Endothelial cell of umbilical vein (primary cell): ENCODE data around the gene TSFM. TPM values are rescaled to one million over a fixed set of nuclear protein-coding genes. Genes with fewer than 3 reads are reported as not detected.
A peak's percentile ranks its signal among the peaks of the same experiment; 100 is the strongest.

Experiments
- BruUV-seq: library from RNA; stranded (reverse); fragments of 400-500 nt; replicated peaks from 2 replicates; lab custom pipeline; 2021; lab: Mats Ljungman, UMichigan
- CTCF ChIA-PET: fragments of 300-600, 350-600 bp; sonication (Branson Sonifier 250); formaldehyde crosslinking; loops from one replicate; lab custom pipeline; 2021; ENCODE audit warnings: antibody characterized with exemption, inconsistent platforms; lab: Charles Lee
- POLR2A ChIA-PET: fragments of 300-600, 350-600 bp; sonication (Branson Sonifier 250); formaldehyde crosslinking; loops from one replicate; lab custom pipeline; 2021; ENCODE audit warnings: antibody characterized with exemption, inconsistent platforms; lab: Charles Lee
- DNase-seq: peaks from one replicate; pipeline ENCODE4 v3.0.0-alpha.2; 2011; ENCODE audit warnings: low read depth, low spot score
- FAIRE-seq: peaks from 2 replicates; lab custom pipeline; 2011; peaks lifted over from hg19 to GRCh38; lab: Jason Lieb, UNC
- H2AFZ ChIP-seq: 2 replicates; pipeline ENCODE4 v1.6.0; 2012; ENCODE audit warnings: low read depth, low read length, control low read depth, inconsistent platforms
- H3K27ac ChIP-seq: 2 replicates; pipeline ENCODE4 v1.5.1; 2011; ENCODE audit warnings: low read depth, mild to moderate bottlenecking, control low read depth, low read length, moderate library complexity; ENCODE audit not compliant: insufficient read depth
- H3K27me3 ChIP-seq, 2 experiments: 2 replicates each; pipeline versions ENCODE4 v1.6.0 to v1.6.1; 2011; ENCODE audit warnings: low read length in 2 of 2, mixed read lengths in 1 of 2; ENCODE audit not compliant: control insufficient read depth in 2 of 2, insufficient read depth in 2 of 2
- H3K36me3 ChIP-seq, 2 experiments: 2 replicates in 1 of 2; 3 replicates in 1 of 2; pipeline ENCODE4 v1.5.1; 2011; ENCODE audit warnings: low read length in 2 of 2, mild to moderate bottlenecking in 1 of 2, moderate library complexity in 1 of 2; ENCODE audit not compliant: control insufficient read depth in 2 of 2, insufficient read depth in 2 of 2; ENCODE audit errors: extremely low read depth in 1 of 2
- H3K4me1 ChIP-seq: 3 replicates; pipeline ENCODE4 v1.5.1; 2011; ENCODE audit warnings: mild to moderate bottlenecking, low read length; ENCODE audit not compliant: control insufficient read depth, insufficient read depth; ENCODE audit errors: extremely low read depth
- H3K4me2 ChIP-seq: 2 replicates; pipeline ENCODE4 v1.6.1; 2011; ENCODE audit warnings: low read length, control low read depth, mixed read lengths; ENCODE audit not compliant: insufficient read depth
- H3K4me3 ChIP-seq, 3 experiments: fragments of 200-600 bp in 1 of 3; sonication (generic), shearing (Covaris generic) in 1 of 3; replicated peaks in 1 of 3; 2 replicates each; pipeline ENCODE4 v1.5.1; 2011 to 2016; ENCODE audit warnings: control low read depth in 3 of 3, low read length in 3 of 3, mild to moderate bottlenecking in 2 of 3, inconsistent platforms in 1 of 3, low read depth in 1 of 3, moderate library complexity in 1 of 3; ENCODE audit not compliant: insufficient read depth in 1 of 3
- H3K79me2 ChIP-seq: 2 replicates; pipeline ENCODE4 v1.6.0; 2012; ENCODE audit warnings: low read length, inconsistent platforms; ENCODE audit not compliant: control insufficient read depth, insufficient read depth
- H3K9ac ChIP-seq: replicated peaks from 2 replicates; pipeline ENCODE3; 2011; ENCODE audit warnings: low read length, control low read depth; ENCODE audit not compliant: insufficient read depth; ENCODE audit errors: extremely low read depth
- H3K9me1 ChIP-seq: replicated peaks from 3 replicates; pipeline ENCODE4 v1.6.0; 2011; ENCODE audit warnings: mild to moderate bottlenecking, low read length; ENCODE audit not compliant: control insufficient read depth, insufficient read depth; ENCODE audit errors: extremely low read depth
- H3K9me3 ChIP-seq: replicated peaks from 2 replicates; pipeline ENCODE4 v1.5.1; 2012; ENCODE audit warnings: low read length, inconsistent platforms; ENCODE audit not compliant: control insufficient read depth, insufficient read depth
- H4K20me1 ChIP-seq: replicated peaks from 2 replicates; pipeline ENCODE3; 2011; ENCODE audit warnings: mild to moderate bottlenecking, low read length; ENCODE audit not compliant: control insufficient read depth, insufficient read depth; ENCODE audit errors: extremely low read depth
- EZH2 ChIP-seq: IDR thresholded peaks from 2 replicates; pipeline ENCODE4 v1.6.1; 2012; ENCODE audit warnings: borderline replicate concordance, low read depth, mild to moderate bottlenecking, moderate library complexity, low read length, inconsistent platforms; ENCODE audit not compliant: severe bottlenecking
- FOS ChIP-seq: IDR thresholded peaks from 2 replicates; pipeline ENCODE4 v1.6.1; 2011; ENCODE audit warnings: mild to moderate bottlenecking, low read length, moderate library complexity, borderline replicate concordance; ENCODE audit not compliant: insufficient read depth
- GATA2 ChIP-seq: IDR thresholded peaks from 2 replicates; pipeline ENCODE4 v1.7.0; 2011; ENCODE audit warnings: low read depth, mild to moderate bottlenecking, moderate library complexity, mixed read lengths, low read length; ENCODE audit not compliant: insufficient read length, insufficient read depth
- JUN ChIP-seq: IDR thresholded peaks from 2 replicates; pipeline ENCODE4 v1.6.1; 2011; ENCODE audit warnings: borderline replicate concordance, low read depth; ENCODE audit not compliant: insufficient read length, insufficient read depth
- dilution Hi-C: fragments of 300-500 bp; cut with MboI; formaldehyde crosslinking; loops from one replicate; pipeline ENCODE4 v1.15.0; 2019; ENCODE audit warnings: low sequenced_read_pairs; ENCODE audit not compliant: extremely low pct_ligation_motif_present
- intact Hi-C: fragments of 100-400 bp; cut with micrococcal nuclease; formaldehyde crosslinking; loops from one replicate; pipeline ENCODE4 v1.10.0; 2022
- polyA plus RNA-seq, 4 experiments: library from polyadenylated mRNA; depleted of rRNA in 3 of 4; stranded (reverse) in 3 of 4; unstranded in 1 of 4; fragments of >200 nt; gene quantifications; 2 replicates each; pipeline versions ENCODE4 v1.2.1 to v1.2.3, GENCODE V29; 2011 to 2012; ENCODE audit warnings: missing spikeins in 1 of 4
- total RNA-seq: library from RNA; stranded (reverse); gene quantifications from 2 replicates; pipeline ENCODE4 v1.2.3, GENCODE V29; 2021
- TF ChIP-seq, protein P1 (sequence below): IDR thresholded peaks from 2 replicates; pipeline ENCODE4 v1.6.1; 2011; ENCODE audit not compliant: insufficient read depth, insufficient read length

TSFM gene
- total and polyA plus RNA-seq, 2 donors (not counting 3 experiments of a cell fraction or from before 2014, with no cell fraction given): 16.5 to 41.8 TPM

DNA sequence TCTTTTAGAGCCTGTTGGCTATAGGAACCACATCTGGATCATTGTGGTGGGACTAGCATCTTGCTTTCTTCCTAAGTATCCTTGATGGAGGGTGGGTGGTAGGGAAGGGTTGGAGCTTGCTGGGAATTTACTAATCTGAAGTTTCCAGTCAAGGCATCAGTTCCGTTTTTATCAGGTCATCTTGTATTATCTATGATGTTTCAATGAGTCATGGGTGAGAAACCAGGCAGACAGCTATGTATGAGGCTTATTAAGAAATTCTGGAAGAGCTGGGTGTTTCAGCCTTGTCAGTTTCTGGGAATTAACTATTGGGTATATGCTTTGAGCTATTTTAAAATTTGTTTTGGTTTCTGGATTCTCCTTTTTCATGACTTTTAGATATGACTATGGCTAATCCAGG is 11.3 kb downstream of the TSFM start:
- H3K36me3 ChIP-seq: peaks cover 13% of the 10 kb centered on the region in 2 experiments
- DNase-seq (peak; percentile 19), FAIRE-seq (no peak)
- dilution Hi-C loops (no loop called here), intact Hi-C loops (no loop called here)
- no peaks in the 10 kb centered on the region for H3K79me2 ChIP-seq
- BruUV-seq: no TSS peak
- H3K27me3 ChIP-seq: no peaks in the 10 kb centered on the region
- TF ChIP-seq GATA2 (peak; percentile 77), FOS (peak; percentile 62)
- TF ChIP-seq, protein P1, sequence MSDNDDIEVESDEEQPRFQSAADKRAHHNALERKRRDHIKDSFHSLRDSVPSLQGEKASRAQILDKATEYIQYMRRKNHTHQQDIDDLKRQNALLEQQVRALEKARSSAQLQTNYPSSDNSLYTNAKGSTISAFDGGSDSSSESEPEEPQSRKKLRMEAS: no peak
- no peak overlapping the region for H3K4me2 ChIP-seq
- H3K4me1 ChIP-seq: no peaks in the 10 kb centered on the region
- ChIA-PET POLR2A (no interaction called here), CTCF (interaction anchor here (2.6 to 3.7 kb wide), 2 partner anchors 9 to 11 kb away, joined by 12 to 27 read pairs; partner anchors contain the start of gene TSFM)
- no peaks in the 10 kb centered on the region for H3K9me1 ChIP-seq
- H3K4me3 ChIP-seq: no peak overlapping the region
- H4K20me1 ChIP-seq: no peaks in the 10 kb centered on the region
- no peak overlapping the region for H3K27ac ChIP-seq
- no peak overlapping the region for H2AFZ ChIP-seq
- H3K9me3 ChIP-seq: no peaks in the 10 kb centered on the region
- no peak overlapping the region for H3K9ac ChIP-seq

- dilution Hi-C loops: no loop called here
- TF ChIP-seq EZH2 (no peak), JUN (no peak)
- ChIA-PET CTCF (interaction anchor here (3.7 kb wide), 1 partner anchor 8 kb away, joined by 27 read pairs; no protein-coding TSS in a partner anchor), POLR2A (no interaction called here)
- H3K79me2 ChIP-seq: no peaks in the 10 kb centered on the region
- H3K4me3 ChIP-seq: no peak overlapping the region
- H3K36me3 ChIP-seq: peaks cover 15 to 16% of the 10 kb centered on the region in 2 experiments
- intact Hi-C loops: no loop called here
- H3K9me1 ChIP-seq: no peaks in the 10 kb centered on the region
- no peak overlapping the region for H2AFZ ChIP-seq
- no peak overlapping the region for H3K27ac ChIP-seq
- no peak for DNase-seq
- no peak overlapping the region for H3K4me2 ChIP-seq
- no peaks in the 10 kb centered on the region for H3K4me1 ChIP-seq
- no peak overlapping the region for H3K9ac ChIP-seq
- H3K9me3 ChIP-seq: no peaks in the 10 kb centered on the region
- no peak for FAIRE-seq
- H3K27me3 ChIP-seq: no peaks in the 10 kb centered on the region
- no TSS peak for BruUV-seq
- H4K20me1 ChIP-seq: no peaks in the 10 kb centered on the region
Observed at GRCh38 chr12:57795354-57795753, 12.8 kb downstream of the TSFM start.
